Endodermal cell (in vitro differentiated cells): ENCODE results near the gene PARVA. TPM values are rescaled to one million over a fixed set of nuclear protein-coding genes. Genes with fewer than 3 reads are reported as not detected.

Source experiments
- DNase-seq: peaks from one replicate; pipeline ENCODE4 v3.0.0-alpha.2; 2017
- H3K27ac ChIP-seq: 2 replicates; pipeline ENCODE4 v1.5.1; 2013; ENCODE audit warnings: mild to moderate bottlenecking, low read depth, low read length, moderate library complexity
- H3K27me3 ChIP-seq: 2 replicates; pipeline ENCODE4 v1.6.1; 2013; ENCODE audit warnings: mild to moderate bottlenecking, low read length, moderate library complexity; ENCODE audit not compliant: insufficient read depth, control insufficient read depth, poor library complexity, severe bottlenecking
- H3K36me3 ChIP-seq: 2 replicates; pipeline ENCODE4 v1.7.0; 2013; ENCODE audit warnings: mild to moderate bottlenecking, low read length, moderate library complexity; ENCODE audit not compliant: control insufficient read depth, insufficient read depth
- H3K4me1 ChIP-seq: one replicate; pipeline ENCODE4 v1.7.0; 2013; ENCODE audit warnings: low read length; ENCODE audit not compliant: control insufficient read depth, insufficient read depth
- H3K4me3 ChIP-seq: 2 replicates; pipeline ENCODE4 v1.5.1; 2013; ENCODE audit warnings: mild to moderate bottlenecking, low read length, moderate library complexity
- H3K9ac ChIP-seq: 2 replicates; pipeline ENCODE4 v1.6.1; 2013; ENCODE audit warnings: mild to moderate bottlenecking, low read length, moderate library complexity; ENCODE audit not compliant: poor library complexity, severe bottlenecking; ENCODE audit errors: extremely low read depth
- H3K9me3 ChIP-seq: 2 replicates; pipeline ENCODE4 v1.6.1; 2013; ENCODE audit warnings: mild to moderate bottlenecking, low read length, moderate library complexity; ENCODE audit not compliant: control insufficient read depth
- H3K27ac Mint-ChIP-seq: 2 replicates; pipeline ENCODE4 v1.8.0; 2020; ENCODE audit warnings: mixed read lengths
- H3K27me3 Mint-ChIP-seq: 2 replicates; pipeline ENCODE4 v1.8.0; 2021; ENCODE audit warnings: mild to moderate bottlenecking, mixed read lengths; ENCODE audit not compliant: insufficient read depth
- H3K36me3 Mint-ChIP-seq: 2 replicates; pipeline ENCODE4 v1.8.0; 2020; ENCODE audit warnings: low read depth, mixed read lengths
- H3K4me1 Mint-ChIP-seq: 2 replicates; pipeline ENCODE4 v1.8.0; 2020; ENCODE audit warnings: mixed read lengths
- H3K4me3 Mint-ChIP-seq: 2 replicates; pipeline ENCODE4 v1.8.0; 2020; ENCODE audit warnings: mild to moderate bottlenecking, moderate library complexity, mixed read lengths
- H3K9me3 Mint-ChIP-seq: 2 replicates; pipeline ENCODE4 v1.8.0; 2020; ENCODE audit warnings: mild to moderate bottlenecking, mixed read lengths
- CTCF ChIP-seq: fragments of 200-600 bp; sonication (generic); conservative IDR thresholded peaks from 2 replicates; pipeline ENCODE4 v1.5.0; 2021; ENCODE audit warnings: antibody characterized with exemption, mild to moderate bottlenecking
- WGBS, 2 experiments: methylation state at CpG; one replicate each; pipeline versions ENCODE4 v1.1.5 to v1.1.7; 2013; ENCODE audit warnings: missing lambda C conversion rate in 2 of 2, mixed read lengths in 1 of 2; ENCODE audit not compliant: insufficient coverage in 1 of 2, insufficient read length in 1 of 2; 5-methylcytosine and 5-hydroxymethylcytosine counted together
- total RNA-seq, 2 donors: library from RNA; stranded (reverse); fragmentation: NEBNext Ultra II Directional in 1 of 2; extraction: Animal tissue kit (Norgen Biotek cat#: 25700) in 1 of 2; gene quantifications; 2 replicates in 1 of 2; 3 replicates in 1 of 2; pipeline ENCODE4 v1.2.1, GENCODE V29; 2021

Gene PARVA
- total RNA-seq, 2 donors from 2014 or later, result 27.3 to 37.3 TPM

DNA sequence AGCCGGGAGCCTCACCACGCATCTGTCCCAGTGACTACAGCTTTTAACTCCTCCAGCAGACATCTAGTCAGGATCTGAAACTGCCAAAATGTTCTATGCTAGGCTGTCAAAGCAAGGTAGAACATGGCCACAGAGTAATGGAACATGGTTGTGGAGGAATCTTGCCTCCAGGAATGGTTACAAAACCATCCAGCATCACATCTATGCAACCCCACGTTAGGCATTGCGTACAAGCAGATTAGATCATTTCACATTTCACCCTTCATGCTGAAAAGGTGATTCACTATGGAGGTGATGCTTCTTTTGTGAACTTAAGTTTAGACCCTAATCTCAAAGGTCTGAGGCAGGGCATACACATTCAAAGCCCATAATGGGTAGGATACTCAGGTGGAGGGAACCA lies 103.0 kb downstream of the PARVA start:
- H3K9me3 Mint-ChIP-seq, result no peaks in the 10 kb centered on the region

GRCh38 chr11:12482839-12483238 lies 105.5 kb downstream of the PARVA start:
- Mint-ChIP-seq H3K4me3 (no peak overlapping the region), H3K4me1 (no peaks in the 10 kb centered on the region), H3K9me3 (peaks cover 1% of the 10 kb centered on the region), H3K36me3 (peaks cover 56% of the 10 kb centered on the region), H3K27me3 (no peaks in the 10 kb centered on the region), H3K27ac (no peak overlapping the region)
- TF ChIP-seq CTCF, result no peak
- no peak overlapping the region for H3K27ac ChIP-seq
- no peak overlapping the region for H3K9ac ChIP-seq
- peaks cover 22% of the 10 kb centered on the region for H3K36me3 ChIP-seq
- no peak for DNase-seq
- no peak overlapping the region for H3K4me3 ChIP-seq
- H3K27me3 ChIP-seq, result no peaks in the 10 kb centered on the region
- H3K4me1 ChIP-seq, result no peaks in the 10 kb centered on the region
- 89 to 93% methylated on average over 2 of the region's 2 CpGs for WGBS, 2 experiments
- H3K9me3 ChIP-seq, result peaks cover 5% of the 10 kb centered on the region

More for the DNA sequence above, 103.0 kb downstream of the PARVA start:
- H3K36me3 Mint-ChIP-seq, result peaks cover 57% of the 10 kb centered on the region
- Histone ChIP-seq H3K27me3 (no peaks in the 10 kb centered on the region), H3K9me3 (no peaks in the 10 kb centered on the region), H3K4me3 (no peak overlapping the region), H3K36me3 (peaks cover 33% of the 10 kb centered on the region), H3K4me1 (no peaks in the 10 kb centered on the region), H3K9ac (no peak overlapping the region), H3K27ac (no peak overlapping the region)
- H3K27me3 Mint-ChIP-seq, result no peaks in the 10 kb centered on the region
- peak; percentile 5 for DNase-seq
- no peak for TF ChIP-seq CTCF
- 97% methylated on average over 4 of the region's 4 CpGs; no CpG with 5 or more reads in 1 of the 2 experiments for WGBS, 2 experiments
- H3K4me3 Mint-ChIP-seq, result no peak overlapping the region
- no peak overlapping the region for H3K27ac Mint-ChIP-seq
- no peaks in the 10 kb centered on the region for H3K4me1 Mint-ChIP-seq

GRCh38 chr11:12483604-12484003 lies 106.2 kb downstream of the PARVA start:
- Mint-ChIP-seq H3K9me3 (peaks cover 7% of the 10 kb centered on the region), H3K36me3 (peaks cover 56% of the 10 kb centered on the region), H3K27ac (no peak overlapping the region), H3K27me3 (no peaks in the 10 kb centered on the region), H3K4me3 (no peak overlapping the region), H3K4me1 (no peaks in the 10 kb centered on the region)
- no peak overlapping the region for H3K27ac ChIP-seq
- peaks cover 13% of the 10 kb centered on the region for H3K9me3 ChIP-seq
- no peak overlapping the region for H3K4me3 ChIP-seq
- no peaks in the 10 kb centered on the region for H3K4me1 ChIP-seq
- no peaks in the 10 kb centered on the region for H3K27me3 ChIP-seq
- DNase-seq, result peak; percentile 41
- 92 to 95% methylated on average over 4 to 5 of the region's 5 CpGs for WGBS, 2 experiments
- no peak overlapping the region for H3K9ac ChIP-seq
- peaks cover 16% of the 10 kb centered on the region for H3K36me3 ChIP-seq
- no peak for TF ChIP-seq CTCF
